M059J (cell line): ENCODE measurements around the gene MTRFR. TPM values are rescaled to one million over a fixed set of nuclear protein-coding genes. Genes with fewer than 3 reads are reported as not detected.
"Not testable (repeated sequence)": the region's sequence is repeated elsewhere in the genome, so short reads cannot be mapped to it uniquely, and the experiment has no call there.

ENCODE experiments used
- DNase-seq: peaks from one replicate; pipeline ENCODE4 v3.0.0-alpha.2; 2012; ENCODE audit warnings: low read depth
- total RNA-seq: library from RNA; depleted of rRNA; stranded (reverse); fragments of >200 nt; shearing (Covaris generic); gene quantifications from 2 replicates; pipeline ENCODE4 v1.2.3, GENCODE V29; 2014; rRNA removed

The MTRFR gene
- total RNA-seq: 25.5 and 32.1 TPM in 2 replicates

DNA sequence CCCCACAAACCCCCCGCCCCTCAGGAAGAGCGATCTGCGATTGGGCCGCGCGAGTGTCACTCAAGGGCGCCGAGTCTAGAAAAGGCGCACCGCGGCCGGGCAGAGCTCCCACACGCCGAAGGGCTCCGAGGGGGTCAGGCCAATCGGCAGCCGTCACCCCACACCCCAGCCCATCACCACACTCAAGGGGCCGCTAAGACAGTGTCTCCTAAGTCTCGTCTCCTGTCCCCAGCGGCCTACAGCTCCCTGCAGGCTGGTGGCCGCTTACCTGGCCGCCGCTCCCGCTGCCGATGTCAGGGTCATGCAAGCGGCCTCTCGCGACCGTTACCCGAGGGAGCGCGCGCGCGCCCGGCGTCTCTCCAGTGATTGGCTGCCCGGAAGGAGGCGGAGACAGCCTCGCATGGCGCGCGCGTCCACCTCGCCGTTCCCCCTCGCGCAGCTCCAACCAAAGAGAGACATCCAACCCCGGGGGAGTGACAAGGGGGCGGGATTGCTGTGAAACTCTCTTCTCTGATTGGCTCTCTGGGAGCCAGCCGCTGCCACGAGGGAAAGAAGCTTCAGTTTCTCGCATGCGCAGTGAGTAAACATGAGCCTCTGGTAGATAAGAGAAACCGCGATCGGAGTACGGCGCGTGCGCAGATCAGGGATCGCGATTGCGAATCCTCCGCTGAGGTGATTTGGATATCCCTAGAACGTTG, at the start of gene MTRFR, which contains the start of gene MPHOSPH9:
TSS of gene MTRFR (plus strand) at position 630 of the 698 bp plus-strand sequence. CDS start 20,239 bp downstream, outside the sequence.
TSS of gene MPHOSPH9 (minus strand) at position 335 of the 698 bp plus-strand sequence. CDS start 2,777 bp downstream, outside the sequence.
- DNase-seq: peak; percentile 99

GRCh38 chr12:123187637-123188036, 45.6 kb upstream of the MTRFR start:
- no peak for DNase-seq

- no peak for DNase-seq
Measured at GRCh38 chr12:123199936-123200335, 33.3 kb upstream of the MTRFR start.

DNA sequence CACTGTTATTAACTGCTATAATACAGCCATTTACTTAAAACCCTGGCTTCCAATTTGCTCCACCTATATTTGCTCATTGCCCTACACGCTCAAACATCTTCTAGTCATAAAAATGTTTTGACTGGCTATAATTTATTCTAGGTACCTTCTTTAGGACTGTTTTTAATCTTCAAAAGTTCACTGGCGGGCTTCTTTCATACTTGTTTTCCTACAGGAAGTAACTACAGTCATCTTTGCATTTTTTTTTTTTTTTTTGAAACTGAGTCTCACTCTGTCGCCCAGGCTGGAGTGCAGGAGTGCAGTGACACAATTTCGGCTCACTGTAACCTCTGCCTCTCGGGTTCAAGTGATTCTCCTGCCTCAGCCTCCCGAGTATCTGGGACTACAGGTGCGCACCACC, 32.8 kb upstream of the MTRFR start:
- no peak for DNase-seq

DNA sequence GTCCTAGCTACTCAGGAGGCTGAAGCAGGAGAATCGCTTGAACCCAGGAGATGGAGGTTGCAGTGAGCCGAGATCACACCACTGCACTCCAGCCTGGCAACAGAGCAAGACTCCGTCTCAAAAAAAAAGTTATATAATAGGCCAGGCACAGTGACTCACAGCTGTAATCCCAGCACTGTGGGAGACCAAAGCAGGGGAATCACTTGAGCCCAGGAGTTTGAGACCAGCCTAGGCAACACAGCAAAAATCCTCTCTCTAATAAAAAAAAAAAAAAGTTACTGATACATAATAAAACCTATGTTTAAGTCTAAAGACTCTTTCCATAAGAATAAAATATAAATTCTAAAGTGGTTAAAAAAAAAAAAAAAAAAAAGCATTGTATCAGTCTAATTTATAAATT, 26.4 kb upstream of the MTRFR start:
- peak; percentile 23 for DNase-seq

GRCh38 chr12:123207815-123208214, 25.4 kb upstream of the MTRFR start:
- not testable (repeated sequence) for DNase-seq

DNA sequence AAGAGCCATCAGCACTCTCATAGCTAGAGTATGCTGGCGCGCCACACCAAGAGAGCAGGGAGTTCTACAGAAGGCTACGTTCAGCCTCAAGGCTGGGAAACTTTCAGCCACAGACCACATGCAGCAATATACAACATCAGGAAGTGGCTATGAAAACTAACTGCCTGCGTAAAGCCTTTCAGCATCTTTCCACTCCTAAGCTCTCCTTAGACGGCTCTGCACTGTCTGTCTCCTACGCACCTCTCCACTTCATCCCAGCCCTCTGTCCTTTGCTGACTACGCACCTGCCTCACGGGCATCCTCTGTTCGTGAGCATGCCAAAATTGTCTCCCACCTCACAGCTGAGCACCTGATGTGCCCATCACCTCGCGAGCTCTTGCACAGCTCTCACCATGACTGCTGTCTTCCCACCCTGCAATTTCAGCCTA, 10.0 kb upstream of the MTRFR start:
- no peak for DNase-seq

GRCh38 chr12:123225443-123225842, 7.8 kb upstream of the MTRFR start:
- no peak for DNase-seq

DNA sequence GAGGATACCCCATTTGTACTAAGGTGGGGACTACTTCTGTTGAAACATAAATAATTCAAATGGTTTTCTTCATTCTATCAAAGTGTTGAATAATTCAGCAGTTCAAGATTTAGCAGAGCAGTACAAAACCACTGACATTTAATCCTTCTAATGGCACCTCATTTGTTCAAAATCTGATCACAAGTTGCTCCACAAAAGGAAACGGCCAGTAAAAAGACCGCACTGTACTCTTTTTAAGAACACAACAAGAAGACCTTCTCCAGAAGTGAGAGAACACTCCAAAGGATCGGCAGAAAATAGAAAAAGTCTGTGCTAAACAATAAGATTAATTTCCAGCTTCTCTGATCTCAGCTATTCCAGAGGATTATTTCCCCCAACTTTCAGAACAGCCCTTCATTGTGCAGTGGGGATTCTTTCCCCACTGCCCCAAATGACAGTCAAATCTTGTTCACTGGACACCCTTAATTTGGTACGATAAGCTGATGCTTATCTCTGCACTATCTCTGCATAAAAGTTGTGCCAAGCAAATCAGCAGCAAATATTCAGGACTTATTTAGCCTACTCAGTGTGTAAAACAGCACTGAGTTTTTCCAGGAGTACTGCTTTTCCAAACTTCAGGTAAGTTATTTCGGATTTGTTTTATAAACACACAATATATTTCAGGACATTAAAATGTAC, 5.5 kb upstream of the MTRFR start:
- DNase-seq: no peak

GRCh38 chr12:123229051-123229450, 4.2 kb upstream of the MTRFR start:
- no peak for DNase-seq

DNA sequence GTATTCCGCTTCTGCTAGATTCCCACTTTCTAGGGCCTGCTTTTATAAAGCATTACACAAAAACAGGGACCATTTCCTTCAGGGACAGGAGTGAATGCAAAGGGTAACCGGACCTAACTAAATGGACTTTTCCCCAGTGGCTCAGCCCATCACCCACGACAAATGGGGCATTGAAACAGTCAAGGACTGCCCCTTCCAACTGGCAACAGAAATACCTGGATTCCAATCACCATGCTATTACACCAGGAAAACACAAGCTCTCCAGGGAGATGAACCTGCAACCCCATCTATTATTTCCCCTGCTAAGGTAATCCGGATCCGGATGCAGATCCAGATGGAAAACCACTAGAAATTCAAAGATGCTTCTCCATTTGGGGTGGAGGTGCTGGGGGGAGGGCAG, 1.3 kb upstream of the MTRFR start:
- peak; percentile 23 for DNase-seq

DNA sequence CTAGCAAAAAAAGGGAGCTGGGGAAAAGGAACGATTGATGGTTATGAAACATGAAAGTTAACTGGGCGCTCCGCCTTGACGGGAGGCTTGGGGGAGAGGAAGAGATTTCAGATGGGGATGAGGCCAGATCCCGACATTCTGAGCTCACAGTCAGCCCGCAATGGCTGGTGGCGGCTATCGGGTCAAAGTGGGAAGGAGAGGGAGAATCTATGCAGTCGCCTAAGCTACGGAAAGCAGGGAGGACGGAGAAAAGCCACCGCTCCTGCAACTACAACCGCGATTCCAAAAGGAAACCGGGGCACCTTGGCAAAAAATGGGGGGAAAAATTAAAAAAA, 797 bp upstream of the MTRFR start:
- DNase-seq: no peak

GRCh38 chr12:123233505-123234308, 471 bp downstream of the MTRFR start:
- DNase-seq: peak; percentile 30

DNA sequence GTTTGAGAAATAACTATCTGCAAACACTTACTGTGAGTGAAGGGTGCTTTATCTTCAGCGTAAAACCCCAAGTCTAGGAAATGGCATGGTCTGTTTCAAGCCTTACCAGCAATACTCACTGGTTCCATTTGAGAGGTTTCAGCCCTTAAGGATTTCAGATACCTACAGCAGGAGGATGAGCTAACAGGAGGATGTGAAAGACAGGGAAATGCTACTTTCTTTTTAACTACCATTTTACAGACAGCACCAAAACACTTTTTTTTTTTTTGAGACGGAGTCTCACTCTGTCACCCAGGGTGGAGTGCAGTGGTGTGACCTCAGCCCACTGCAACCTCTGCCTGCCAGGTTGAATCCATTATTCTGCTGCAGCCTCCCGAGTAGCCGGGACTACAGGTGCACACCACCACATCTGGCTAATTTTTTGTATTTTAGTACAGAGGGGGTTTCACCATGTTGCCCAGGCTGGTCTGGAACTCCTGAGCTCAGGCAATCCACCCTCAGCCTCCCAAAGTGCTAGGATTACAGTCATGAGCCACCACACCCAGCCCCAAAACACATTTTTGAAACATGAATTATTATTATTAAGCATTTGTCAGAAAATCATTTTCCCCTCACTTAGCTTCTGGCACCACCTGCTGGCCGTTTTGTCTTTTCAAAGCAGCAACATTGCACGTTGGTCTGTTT, 4.6 kb downstream of the MTRFR start:
- peak; percentile 47 for DNase-seq

- DNase-seq: no peak
Measured at GRCh38 chr12:123238330-123238682, 5.1 kb downstream of the MTRFR start.

- no peak for DNase-seq
Measured at GRCh38 chr12:123238961-123239360, 5.7 kb downstream of the MTRFR start.

- no peak for DNase-seq
Measured at GRCh38 chr12:123242116-123242904, 9.1 kb downstream of the MTRFR start.

- DNase-seq: peak; percentile 55
Measured at GRCh38 chr12:123243671-123244262, 10.5 kb downstream of the MTRFR start.

GRCh38 chr12:123245678-123246077, 12.4 kb downstream of the MTRFR start:
- DNase-seq: no peak

DNA sequence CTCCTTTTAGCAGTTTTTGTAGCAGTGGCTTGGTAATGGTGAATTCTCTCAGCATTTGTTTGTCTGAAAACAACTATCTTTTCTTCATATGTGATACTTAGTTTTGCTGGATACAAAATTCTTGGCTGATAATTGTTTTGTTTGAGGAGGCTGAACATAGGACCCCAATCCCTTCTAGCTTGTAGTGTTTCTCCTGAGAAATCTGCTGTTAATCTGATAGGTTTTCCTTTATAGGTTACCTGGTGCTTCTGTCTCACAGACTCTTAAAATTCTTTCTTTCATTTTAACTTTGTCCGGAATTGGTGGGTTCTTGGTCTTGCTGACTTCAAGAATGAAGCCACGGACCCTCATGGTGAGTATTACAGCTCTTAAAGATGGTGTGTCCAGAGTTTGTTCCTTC, 14.9 kb downstream of the MTRFR start:
- not testable (repeated sequence) for DNase-seq
